Measurements from ENCODE around the gene BSCL2.
"Not testable (repeated sequence)": the region's sequence is repeated elsewhere in the genome, so short reads cannot be mapped to it uniquely, and the experiment has no call there.

BSCL2 gene

GRCh38 chr11:62707277-62707861 lies at the start of gene BSCL2, which contains the start of gene GNG3:
TSS of gene BSCL2 (minus strand) at chr11:62707424. CDS start at chr11:62707195, 229 bp downstream.
TSS of gene GNG3 (plus strand) at chr11:62707676. CDS start at chr11:62708296, 620 bp downstream.
- no peak for DNase-seq (ENCODE audit: low read depth in 1 of 2, low spot score in 1 of 2)

GRCh38 chr11:62755086-62755615 lies 47.9 kb upstream of the BSCL2 start:
- no peak for DNase-seq (ENCODE audit: low read depth in 1 of 2, low spot score in 1 of 2)

GRCh38 chr11:62753736-62754603 lies 46.7 kb upstream of the BSCL2 start, which contains the start of gene ZBTB3:
TSS of gene ZBTB3 (minus strand) at chr11:62754160. CDS start at chr11:62753664, 496 bp downstream.
- peak; percentile 91 to 95 for DNase-seq (ENCODE audit: low read depth in 1 of 2, low spot score in 1 of 2)

- no peak for DNase-seq (ENCODE audit: low read depth in 1 of 2, low spot score in 1 of 2)
These were observed 45.9 kb upstream of the BSCL2 start for GRCh38 chr11:62752994-62753735.

DNA sequence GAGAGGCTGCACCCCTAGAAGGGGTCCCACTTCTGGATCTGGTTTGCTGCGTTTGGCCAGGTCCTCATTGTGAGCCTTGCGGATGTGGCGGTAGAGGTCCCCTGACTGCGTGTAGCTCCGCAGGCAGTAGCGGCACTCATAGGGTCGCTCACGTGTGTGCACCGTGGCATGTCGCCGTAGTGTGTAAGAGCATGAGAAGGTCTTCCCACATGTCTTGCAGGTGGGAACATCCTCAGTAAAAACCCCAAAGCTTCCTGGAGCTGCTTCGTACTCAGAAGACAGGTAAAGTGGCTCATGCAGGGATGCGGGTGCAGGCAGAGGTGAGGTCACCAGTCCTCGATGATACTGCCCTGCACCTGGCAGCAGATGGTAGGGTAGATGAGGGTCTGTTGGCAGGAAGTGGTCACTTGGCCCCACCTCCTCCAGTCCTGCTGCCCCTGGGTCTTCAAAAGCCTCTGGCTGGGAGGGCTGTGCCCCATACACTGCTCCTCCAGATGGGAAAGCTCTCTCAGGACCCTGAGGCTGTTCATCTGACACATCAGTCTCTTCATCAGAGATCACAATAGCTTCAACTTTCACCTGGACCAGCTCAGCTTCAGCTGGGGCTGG lies 45.1 kb upstream of the BSCL2 start:
- no peak for DNase-seq (ENCODE audit: low read depth in 1 of 2, low spot score in 1 of 2)

DNA sequence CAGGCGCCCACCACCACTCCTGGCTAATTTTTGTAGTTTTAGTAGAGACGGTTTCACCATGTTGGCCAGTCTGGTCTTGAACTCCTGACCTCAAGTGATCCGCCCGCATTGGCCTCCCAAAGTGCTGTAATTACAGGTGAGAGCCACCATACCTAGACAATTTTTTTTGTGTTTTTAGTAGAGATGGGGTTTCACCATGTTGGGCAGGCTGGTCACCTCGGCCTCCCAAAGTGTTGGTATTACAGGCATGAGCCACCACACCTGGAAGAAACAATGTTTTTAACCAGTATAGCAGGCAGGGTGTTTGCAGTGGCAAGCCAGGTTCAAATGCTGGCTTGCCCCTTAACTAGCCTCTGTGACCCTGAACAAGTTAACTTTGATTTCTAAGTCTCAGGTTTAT lies 42.7 kb upstream of the BSCL2 start:
- not testable (repeated sequence) for DNase-seq (ENCODE audit: low read depth in 1 of 2, low spot score in 1 of 2)

GRCh38 chr11:62747475-62748160 lies 40.4 kb upstream of the BSCL2 start:
- DNase-seq (ENCODE audit: low read depth in 1 of 2, low spot score in 1 of 2): no peak

DNA sequence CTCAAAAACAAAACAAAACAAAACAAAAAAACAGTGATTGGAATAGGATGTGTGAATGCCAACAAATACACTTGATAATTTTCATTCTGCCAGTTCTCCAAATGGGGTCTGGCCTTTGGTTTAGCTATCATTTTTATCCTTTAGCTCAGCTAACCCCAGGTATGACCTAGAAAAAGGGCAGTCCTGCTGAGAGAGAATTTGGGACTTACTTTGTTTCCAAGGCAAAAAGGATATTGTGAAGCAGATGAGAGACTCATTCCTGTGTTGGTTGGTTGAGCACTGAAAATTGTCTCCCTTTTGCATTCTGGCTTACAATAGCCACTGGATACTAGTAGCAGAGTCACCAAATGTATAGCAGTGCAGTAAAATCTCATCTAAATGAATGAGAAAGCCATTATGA lies 30.0 kb upstream of the BSCL2 start:
- no peak for DNase-seq (ENCODE audit: low read depth in 1 of 2, low spot score in 1 of 2)

- DNase-seq (ENCODE audit: low read depth in 1 of 2, low spot score in 1 of 2): no peak
These were observed 25.6 kb upstream of the BSCL2 start for GRCh38 chr11:62732830-62733229.

- DNase-seq (ENCODE audit: low read depth in 1 of 2, low spot score in 1 of 2): not testable (repeated sequence)
These were observed 22.9 kb upstream of the BSCL2 start for GRCh38 chr11:62730076-62730475.

- DNase-seq (ENCODE audit: low read depth in 1 of 2, low spot score in 1 of 2): peak; percentile 65 to 74
These were observed 21.2 kb upstream of the BSCL2 start, which contains the start of gene TTC9C for GRCh38 chr11:62728171-62728988. TSS of gene TTC9C (plus strand) at chr11:62728486. CDS start at chr11:62728849, 363 bp downstream.

GRCh38 chr11:62727872-62728170 lies 20.6 kb upstream of the BSCL2 start:
- DNase-seq (ENCODE audit: low read depth in 1 of 2, low spot score in 1 of 2): peak; percentile 50 to 67

- peak; percentile 96 to 98 for DNase-seq (ENCODE audit: low read depth in 1 of 2, low spot score in 1 of 2)
These were observed 20.1 kb upstream of the BSCL2 start, which contains the start of gene HNRNPUL2 for GRCh38 chr11:62727165-62727871. TSS of gene HNRNPUL2 (minus strand) at chr11:62727457. CDS start at chr11:62727156, 301 bp downstream.

- DNase-seq (ENCODE audit: low read depth in 1 of 2, low spot score in 1 of 2): no peak
These were observed 19.6 kb upstream of the BSCL2 start for GRCh38 chr11:62726915-62727164.

- DNase-seq (ENCODE audit: low read depth in 1 of 2, low spot score in 1 of 2): no peak
These were observed 19.1 kb upstream of the BSCL2 start for GRCh38 chr11:62726156-62726914.

DNA sequence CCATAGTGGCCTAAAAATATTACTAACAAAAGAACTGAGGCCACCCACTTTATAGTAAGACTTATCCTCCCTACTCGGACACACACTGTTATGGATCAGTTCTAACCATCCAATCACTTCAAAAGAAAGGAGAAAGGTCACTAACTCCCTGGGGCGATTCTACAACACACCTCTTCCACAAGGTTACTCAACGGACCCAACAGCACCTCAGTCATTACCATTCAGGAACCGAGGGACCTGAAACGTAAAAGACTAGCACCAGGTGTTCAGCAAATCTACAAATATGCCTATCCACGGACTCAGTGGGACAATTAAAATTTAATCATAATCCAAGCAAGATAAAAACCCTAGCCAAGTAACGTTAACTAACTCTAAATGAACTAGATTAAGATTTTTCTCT lies 18.4 kb upstream of the BSCL2 start:
- no peak for DNase-seq (ENCODE audit: low read depth in 1 of 2, low spot score in 1 of 2)

GRCh38 chr11:62724171-62724570 lies 16.9 kb upstream of the BSCL2 start:
- DNase-seq (ENCODE audit: low read depth in 1 of 2, low spot score in 1 of 2): no peak

- no peak for DNase-seq (ENCODE audit: low read depth in 1 of 2, low spot score in 1 of 2)
These were observed 14.8 kb upstream of the BSCL2 start for GRCh38 chr11:62721994-62722393.

All from activated T-helper 1 cell treated with anti-CD3 and anti-CD28 coated beads, Interleukin-2, amount 50 U/mL, for 16 hours (primary cell).